Neural cell (in vitro differentiated cells): ENCODE data around the gene ZFYVE21.

Experiments
- CTCF ChIP-seq: fragments of 450-650 bp; IDR thresholded peaks from 2 replicates; pipeline ENCODE4 v1.5.1; 2014; ENCODE audit warnings: antibody characterized with exemption, mild to moderate bottlenecking, moderate library complexity; ENCODE audit not compliant: poor library complexity, severe bottlenecking
- EP300 ChIP-seq: fragments of 450-650 bp; conservative IDR thresholded peaks from 2 replicates; pipeline ENCODE4 v1.6.1; 2014; ENCODE audit warnings: antibody characterized with exemption, mild to moderate bottlenecking, moderate library complexity; ENCODE audit not compliant: poor library complexity, severe bottlenecking
- EZH2 ChIP-seq: fragments of 200-600, 300-800 bp; shearing (Covaris generic), sonication (generic); IDR thresholded peaks from 2 replicates; pipeline ENCODE4 v1.6.1; 2014; ENCODE audit warnings: antibody characterized with exemption, low read length, borderline replicate concordance, mild to moderate bottlenecking; ENCODE audit not compliant: insufficient read depth, poor library complexity, severe bottlenecking
- MXI1 ChIP-seq: fragments of 450-650 bp; conservative IDR thresholded peaks from 2 replicates; pipeline ENCODE4 v1.6.1; 2014; ENCODE audit warnings: antibody characterized with exemption, mild to moderate bottlenecking; ENCODE audit not compliant: poor library complexity, severe bottlenecking
- POLR2AphosphoS5 ChIP-seq: IDR thresholded peaks from 2 replicates; pipeline ENCODE4 v1.6.1; 2012
- REST ChIP-seq: IDR thresholded peaks from 2 replicates; pipeline ENCODE4 v1.6.1; 2012; ENCODE audit warnings: borderline replicate concordance

- TF ChIP-seq EP300 (no peak), CTCF (no peak), EZH2 (no peak), POLR2AphosphoS5 (no peak), MXI1 (no peak), REST (no peak)
These were observed 48.3 kb downstream of the ZFYVE21 start for GRCh38 chr14:103763730-103764488.
